MM.1S (cell line): ENCODE results near the gene XRN2.

Source experiments
- DNase-seq: peaks from one replicate; pipeline ENCODE4 v3.0.0-alpha.2; 2015
- H2AFZ ChIP-seq: fragments of 300-600 bp; sonication (generic); 2 replicates; pipeline ENCODE4 v1.6.0; 2016; ENCODE audit warnings: antibody characterized with exemption, low read length
- H3F3A ChIP-seq: fragments of 300-600 bp; sonication (generic); 2 replicates; pipeline ENCODE4 v1.6.1; 2016; ENCODE audit warnings: mild to moderate bottlenecking, antibody characterized with exemption, low read length, moderate library complexity, mixed read lengths; ENCODE audit not compliant: insufficient read depth
- H3K27ac ChIP-seq: fragments of 300-600 bp; sonication (generic); 2 replicates; pipeline ENCODE4 v1.5.1; 2016; ENCODE audit warnings: mild to moderate bottlenecking, low read length
- H3K27me3 ChIP-seq: fragments of 300-600 bp; sonication (generic); replicated peaks from 2 replicates; pipeline ENCODE4 v1.6.0; 2016; ENCODE audit warnings: low read length; ENCODE audit not compliant: insufficient read depth
- H3K36me3 ChIP-seq: fragments of 300-600 bp; sonication (generic); replicated peaks from 2 replicates; pipeline ENCODE4 v1.6.1; 2016; ENCODE audit warnings: mild to moderate bottlenecking, low read length, mixed read lengths; ENCODE audit not compliant: insufficient read depth
- H3K4me1 ChIP-seq: fragments of 300-600 bp; sonication (generic); 2 replicates; pipeline ENCODE4 v1.6.1; 2016; ENCODE audit warnings: low read length, mixed read lengths
- H3K4me2 ChIP-seq: fragments of 300-600 bp; sonication (generic); 2 replicates; pipeline ENCODE4 v1.6.0; 2016; ENCODE audit warnings: low read depth, low read length
- H3K4me3 ChIP-seq: fragments of 300-600 bp; sonication (generic); 2 replicates; pipeline ENCODE4 v1.5.1; 2016; ENCODE audit warnings: low read length, mixed read lengths
- H3K79me2 ChIP-seq: fragments of 300-600 bp; sonication (generic); 2 replicates; pipeline ENCODE4 v1.6.1; 2016; ENCODE audit warnings: mixed run types, low read length, mixed read lengths
- H3K9ac ChIP-seq: fragments of 300-600 bp; sonication (generic); 2 replicates; pipeline ENCODE4 v1.6.1; 2016; ENCODE audit warnings: low read length, mixed read lengths
- H3K9me2 ChIP-seq: fragments of 300-600 bp; sonication (generic); replicated peaks from 2 replicates; pipeline ENCODE4 v1.6.1; 2016; ENCODE audit warnings: mild to moderate bottlenecking, low read length, mixed read lengths; ENCODE audit not compliant: insufficient read depth
- H3K9me3 ChIP-seq: fragments of 300-600 bp; sonication (generic); replicated peaks from 2 replicates; pipeline ENCODE4 v1.6.1; 2016; ENCODE audit warnings: mild to moderate bottlenecking, low read length, mixed read lengths; ENCODE audit not compliant: insufficient read depth
- H4K20me1 ChIP-seq: fragments of 300-600 bp; sonication (generic); 2 replicates; pipeline ENCODE4 v1.6.1; 2016; ENCODE audit warnings: mild to moderate bottlenecking, low read length, moderate library complexity, mixed read lengths; ENCODE audit not compliant: insufficient read depth
- CTCF ChIP-seq: fragments of 300-600 bp; sonication (generic); IDR thresholded peaks from 2 replicates; pipeline ENCODE4 v1.5.1; 2016; ENCODE audit warnings: antibody characterized with exemption, low read length, mixed read lengths
- EZH2 ChIP-seq: fragments of 300-600 bp; sonication (generic); optimal IDR thresholded peaks from 2 replicates; pipeline ENCODE3; 2017; ENCODE audit warnings: low read depth, mild to moderate bottlenecking, antibody characterized with exemption, low read length, mixed read lengths
- EZH2phosphoT487 ChIP-seq: fragments of 300-600 bp; sonication (generic); IDR thresholded peaks from 2 replicates; pipeline ENCODE4 v1.6.1; 2018; ENCODE audit warnings: antibody characterized with exemption, low read length

XRN2 gene

GRCh38 chr20:21259346-21259745, 43.8 kb upstream of the XRN2 start:
- H3K79me2 ChIP-seq: no peaks in the 10 kb centered on the region
- no peaks in the 10 kb centered on the region for H3K36me3 ChIP-seq
- no peaks in the 10 kb centered on the region for H3K27me3 ChIP-seq
- DNase-seq: no peak
- H3K9me2 ChIP-seq: no peaks in the 10 kb centered on the region
- no peak overlapping the region for H3K9ac ChIP-seq
- no peaks in the 10 kb centered on the region for H4K20me1 ChIP-seq
- no peaks in the 10 kb centered on the region for H3F3A ChIP-seq
- no peak overlapping the region for H3K27ac ChIP-seq
- no peak overlapping the region for H2AFZ ChIP-seq
- H3K4me2 ChIP-seq: no peak overlapping the region
- H3K4me3 ChIP-seq: no peak overlapping the region
- no peaks in the 10 kb centered on the region for H3K4me1 ChIP-seq
- H3K9me3 ChIP-seq: no peaks in the 10 kb centered on the region
- TF ChIP-seq EZH2 (no peak), CTCF (no peak), EZH2phosphoT487 (no peak)

- H3K9ac ChIP-seq: no peak overlapping the region
- no peaks in the 10 kb centered on the region for H3F3A ChIP-seq
- H3K27me3 ChIP-seq: no peaks in the 10 kb centered on the region
- no peaks in the 10 kb centered on the region for H4K20me1 ChIP-seq
- H2AFZ ChIP-seq: no peak overlapping the region
- no peaks in the 10 kb centered on the region for H3K79me2 ChIP-seq
- no peak for DNase-seq
- no peaks in the 10 kb centered on the region for H3K4me1 ChIP-seq
- H3K9me2 ChIP-seq: no peaks in the 10 kb centered on the region
- no peak for TF ChIP-seq EZH2phosphoT487
- no peak for TF ChIP-seq CTCF
- no peak for TF ChIP-seq EZH2
- no peaks in the 10 kb centered on the region for H3K9me3 ChIP-seq
- no peak overlapping the region for H3K27ac ChIP-seq
- H3K4me3 ChIP-seq: no peak overlapping the region
- H3K4me2 ChIP-seq: no peak overlapping the region
- no peaks in the 10 kb centered on the region for H3K36me3 ChIP-seq
Observed at GRCh38 chr20:21262812-21263211, 40.3 kb upstream of the XRN2 start.

- no peak overlapping the region for H3K9ac ChIP-seq
- H3K9me2 ChIP-seq: no peaks in the 10 kb centered on the region
- no peaks in the 10 kb centered on the region for H3K4me1 ChIP-seq
- no peak overlapping the region for H2AFZ ChIP-seq
- no peaks in the 10 kb centered on the region for H3K27me3 ChIP-seq
- no peaks in the 10 kb centered on the region for H3K79me2 ChIP-seq
- DNase-seq: no peak
- TF ChIP-seq EZH2phosphoT487 (no peak), EZH2 (no peak), CTCF (no peak)
- no peak overlapping the region for H3K27ac ChIP-seq
- no peaks in the 10 kb centered on the region for H3K36me3 ChIP-seq
- H3K4me2 ChIP-seq: no peak overlapping the region
- no peaks in the 10 kb centered on the region for H3K9me3 ChIP-seq
- no peak overlapping the region for H3K4me3 ChIP-seq
- no peaks in the 10 kb centered on the region for H4K20me1 ChIP-seq
- no peaks in the 10 kb centered on the region for H3F3A ChIP-seq
Observed at GRCh38 chr20:21265261-21266190, 37.6 kb upstream of the XRN2 start.
